ENCODE data around the gene CHMP1A. TPM values are rescaled to one million over a fixed set of nuclear protein-coding genes. Genes with fewer than 3 reads are reported as not detected.

Gene CHMP1A
- total RNA-seq, 1 experiment from 2014 or later = 108 TPM

DNA sequence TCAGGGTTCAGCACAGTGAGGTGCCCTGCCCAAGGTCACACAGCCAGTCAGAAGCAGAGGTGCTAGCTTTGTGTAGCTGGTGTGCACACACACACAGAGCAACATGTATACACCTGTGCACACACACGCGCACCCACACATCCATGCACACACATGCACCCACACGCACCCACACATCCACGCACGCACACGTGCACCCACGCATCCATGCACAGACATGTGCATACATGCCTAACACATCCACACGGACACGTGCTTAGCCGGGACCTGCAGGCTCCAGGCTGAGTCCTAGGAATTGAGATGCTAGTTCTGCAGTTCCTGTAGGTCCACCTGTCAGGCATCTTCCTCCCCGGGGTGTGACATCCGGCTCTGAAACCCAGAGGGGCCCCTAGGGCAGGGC is 57.1 kb downstream of the CHMP1A start:
- DNase-seq (no peak), ATAC-seq (no peak)
- Histone ChIP-seq H3K9ac (ENCODE audit: low read length) (no peak overlapping the region), H3K9me3 (ENCODE audit: low read length) (no peaks in the 10 kb centered on the region), H3F3A (ENCODE audit: low read length, unreplicated experiment) (no peaks in the 10 kb centered on the region), H3K36me3 (ENCODE audit: low read depth, low read length) (no peaks in the 10 kb centered on the region), H3K27ac (ENCODE audit: low read length) (no peak overlapping the region), H3K4me3 (ENCODE audit: low read length) (no peak overlapping the region), H3K79me2 (ENCODE audit: low read length) (no peaks in the 10 kb centered on the region), H2AFZ (ENCODE audit: low read length) (no peak overlapping the region), H3K27me3 (ENCODE audit: low read length) (no peaks in the 10 kb centered on the region), H4K20me1 (ENCODE audit: low read length) (no peaks in the 10 kb centered on the region), H3K4me2 (ENCODE audit: low read length) (no peak overlapping the region), H3K9me2 (replicated peaks; ENCODE audit: low read length) (no peaks in the 10 kb centered on the region), H3K4me1 (ENCODE audit: insufficient read depth, low read length) (peaks cover 10% of the 10 kb centered on the region)
- TF ChIP-seq EZH2 (IDR thresholded peaks at IDR 0.05; ENCODE audit: low read length, unreplicated experiment) = no peak
- CTCF ChIA-PET = no interaction called here
- BruUV-seq (replicated peaks) = no TSS peak
- intact Hi-C loops (cut with micrococcal nuclease) = no loop called here
- POLR2A ChIA-PET (ENCODE audit: unreplicated experiment) = no interaction called here

DNA sequence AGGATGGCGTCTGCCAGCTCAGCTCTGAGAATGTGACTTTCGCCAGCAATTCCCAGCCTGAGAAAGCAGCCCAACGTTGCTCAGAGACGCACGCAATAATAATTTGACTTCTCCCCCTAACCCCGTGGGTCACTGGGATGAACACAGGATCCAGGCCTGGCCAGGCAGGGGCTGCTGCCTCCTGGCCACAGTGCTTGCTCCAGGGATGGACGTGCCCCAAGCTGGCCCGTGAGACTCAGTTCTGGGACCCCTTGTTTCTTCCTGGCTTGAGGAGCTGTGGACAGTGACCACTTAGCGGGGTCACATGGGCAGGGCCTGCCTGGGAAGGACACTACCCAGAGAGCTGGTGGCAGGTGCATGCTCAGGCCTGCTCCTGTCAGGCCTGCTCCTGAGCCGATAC is 57.6 kb downstream of the CHMP1A start:
- no peaks in the 10 kb centered on the region for H3K27me3 ChIP-seq (ENCODE audit: low read length)
- peaks cover 10% of the 10 kb centered on the region for H3K4me1 ChIP-seq (ENCODE audit: insufficient read depth, low read length)
- TF ChIP-seq, protein P1, sequence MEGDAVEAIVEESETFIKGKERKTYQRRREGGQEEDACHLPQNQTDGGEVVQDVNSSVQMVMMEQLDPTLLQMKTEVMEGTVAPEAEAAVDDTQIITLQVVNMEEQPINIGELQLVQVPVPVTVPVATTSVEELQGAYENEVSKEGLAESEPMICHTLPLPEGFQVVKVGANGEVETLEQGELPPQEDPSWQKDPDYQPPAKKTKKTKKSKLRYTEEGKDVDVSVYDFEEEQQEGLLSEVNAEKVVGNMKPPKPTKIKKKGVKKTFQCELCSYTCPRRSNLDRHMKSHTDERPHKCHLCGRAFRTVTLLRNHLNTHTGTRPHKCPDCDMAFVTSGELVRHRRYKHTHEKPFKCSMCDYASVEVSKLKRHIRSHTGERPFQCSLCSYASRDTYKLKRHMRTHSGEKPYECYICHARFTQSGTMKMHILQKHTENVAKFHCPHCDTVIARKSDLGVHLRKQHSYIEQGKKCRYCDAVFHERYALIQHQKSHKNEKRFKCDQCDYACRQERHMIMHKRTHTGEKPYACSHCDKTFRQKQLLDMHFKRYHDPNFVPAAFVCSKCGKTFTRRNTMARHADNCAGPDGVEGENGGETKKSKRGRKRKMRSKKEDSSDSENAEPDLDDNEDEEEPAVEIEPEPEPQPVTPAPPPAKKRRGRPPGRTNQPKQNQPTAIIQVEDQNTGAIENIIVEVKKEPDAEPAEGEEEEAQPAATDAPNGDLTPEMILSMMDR (conservative IDR thresholded peaks at IDR 0.05; ENCODE audit: low read depth, low read length) = no peak
- TF ChIP-seq EZH2 (IDR thresholded peaks at IDR 0.05; ENCODE audit: low read length, unreplicated experiment) (no peak), EZH2phosphoT487 (IDR thresholded peaks at IDR 0.05; ENCODE audit: borderline replicate concordance, low read length) (no peak)
- H3K4me3 ChIP-seq (ENCODE audit: low read length) = no peak overlapping the region
- H3K27ac ChIP-seq (ENCODE audit: low read length) = no peak overlapping the region
- no peaks in the 10 kb centered on the region for H4K20me1 ChIP-seq (ENCODE audit: low read length)
- no peaks in the 10 kb centered on the region for H3F3A ChIP-seq (ENCODE audit: low read length, unreplicated experiment)
- H3K9ac ChIP-seq (ENCODE audit: low read length) = no peak overlapping the region
- CTCF ChIA-PET = interaction anchor here (0.5 kb wide), 1 partner anchor 973 kb away, joined by 3 read pairs; no protein-coding TSS in a partner anchor
- intact Hi-C loops (cut with micrococcal nuclease) = no loop called here
- no peak overlapping the region for H3K4me2 ChIP-seq (ENCODE audit: low read length)
- H2AFZ ChIP-seq (ENCODE audit: low read length) = no peak overlapping the region
- ATAC-seq = no peak
- H3K36me3 ChIP-seq (ENCODE audit: low read depth, low read length) = no peaks in the 10 kb centered on the region
- no peaks in the 10 kb centered on the region for H3K9me2 ChIP-seq (replicated peaks; ENCODE audit: low read length)
- no TSS peak for BruUV-seq (replicated peaks)
- POLR2A ChIA-PET (ENCODE audit: unreplicated experiment) = no interaction called here
- H3K79me2 ChIP-seq (ENCODE audit: low read length) = no peaks in the 10 kb centered on the region
- no peaks in the 10 kb centered on the region for H3K9me3 ChIP-seq (ENCODE audit: low read length)
- DNase-seq = no peak

DNA sequence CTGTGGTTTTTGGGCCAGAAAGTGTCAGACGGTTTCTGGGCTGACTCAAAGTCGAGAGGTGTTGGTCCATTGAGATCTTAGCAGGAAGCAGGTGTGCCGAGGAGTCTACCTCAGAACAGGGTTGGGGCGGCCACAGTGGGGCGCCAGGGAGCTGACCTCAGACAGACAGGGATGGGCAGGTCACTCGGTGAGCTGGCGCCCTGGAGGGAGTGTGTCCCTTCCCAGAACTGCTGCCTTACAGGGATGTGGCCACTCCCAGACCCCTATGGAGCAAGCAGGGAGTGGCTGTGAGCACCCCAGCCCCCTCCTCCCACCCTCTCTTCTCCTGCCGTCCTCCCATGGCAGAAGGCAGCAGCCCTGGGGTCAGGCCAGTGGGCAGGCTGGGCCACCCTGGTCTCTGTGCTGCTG is 58.1 kb downstream of the CHMP1A start:
- CTCF ChIA-PET = interaction anchor here (0.5 kb wide), 1 partner anchor 973 kb away, joined by 3 read pairs; no protein-coding TSS in a partner anchor
- H3K4me1 ChIP-seq (ENCODE audit: insufficient read depth, low read length) = peaks cover 10% of the 10 kb centered on the region
- H3K27me3 ChIP-seq (ENCODE audit: low read length) = no peaks in the 10 kb centered on the region
- TF ChIP-seq EZH2 (IDR thresholded peaks at IDR 0.05; ENCODE audit: low read length, unreplicated experiment) (no peak), EZH2phosphoT487 (IDR thresholded peaks at IDR 0.05; ENCODE audit: borderline replicate concordance, low read length) (no peak)
- TF ChIP-seq, protein P1 (conservative IDR thresholded peaks at IDR 0.05; ENCODE audit: low read depth, low read length) = peak; percentile 57
- intact Hi-C loops (cut with micrococcal nuclease) = no loop called here
- no peak overlapping the region for H2AFZ ChIP-seq (ENCODE audit: low read length)
- DNase-seq (peak; percentile 42), ATAC-seq (peak; percentile 29; the same call in 1 of the 2 replicates)
- H4K20me1 ChIP-seq (ENCODE audit: low read length) = no peaks in the 10 kb centered on the region
- no peaks in the 10 kb centered on the region for H3K36me3 ChIP-seq (ENCODE audit: low read depth, low read length)
- H3K27ac ChIP-seq (ENCODE audit: low read length) = no peak overlapping the region
- no peak overlapping the region for H3K4me3 ChIP-seq (ENCODE audit: low read length)
- H3F3A ChIP-seq (ENCODE audit: low read length, unreplicated experiment) = no peaks in the 10 kb centered on the region
- no TSS peak for BruUV-seq (replicated peaks)
- no peaks in the 10 kb centered on the region for H3K9me2 ChIP-seq (replicated peaks; ENCODE audit: low read length)
- no peaks in the 10 kb centered on the region for H3K9me3 ChIP-seq (ENCODE audit: low read length)
- POLR2A ChIA-PET (ENCODE audit: unreplicated experiment) = no interaction called here
- no peak overlapping the region for H3K9ac ChIP-seq (ENCODE audit: low read length)
- H3K79me2 ChIP-seq (ENCODE audit: low read length) = no peaks in the 10 kb centered on the region
- no peak overlapping the region for H3K4me2 ChIP-seq (ENCODE audit: low read length)

All from PC-3 (cell line).